ENCODE data around the gene AMY2A. TPM values are rescaled to one million over a fixed set of nuclear protein-coding genes. Genes with fewer than 3 reads are reported as not detected.
"Not testable (repeated sequence)": the region's sequence is repeated elsewhere in the genome, so short reads cannot be mapped to it uniquely, and the experiment has no call there.

Gene AMY2A
- polyA plus RNA-seq (2013, experiment 1 of 4), result not detected
- not detected for polyA plus RNA-seq (2013, experiment 2 of 4)
- not detected for polyA plus RNA-seq (2013, experiment 3 of 4)
- not detected for polyA plus RNA-seq (2013, experiment 4 of 4)

GRCh38 chr1:103616994-103617477, at the start of gene AMY2A:
TSS of gene AMY2A (plus strand) at chr1:103617427. CDS start at chr1:103617441, 14 bp downstream.
- not testable (repeated sequence) for H3K27ac ChIP-seq (ENCODE audit: insufficient read depth, low read depth, low read length, poor library complexity, severe bottlenecking); H3K36me3 ChIP-seq (ENCODE audit: control insufficient read depth, insufficient read depth, low read length); H3K27me3 ChIP-seq (ENCODE audit: control insufficient read depth, insufficient read depth, low read length, poor library complexity, severe bottlenecking); H3K9me3 ChIP-seq (ENCODE audit: control insufficient read depth, low read length); H3K4me1 ChIP-seq (ENCODE audit: control insufficient read depth, insufficient read depth, low read length); H3K4me3 ChIP-seq (ENCODE audit: insufficient read depth, low read depth, low read length)
- 100% methylated on average over 1 of the region's 3 CpGs for WGBS, 2 experiments

DNA sequence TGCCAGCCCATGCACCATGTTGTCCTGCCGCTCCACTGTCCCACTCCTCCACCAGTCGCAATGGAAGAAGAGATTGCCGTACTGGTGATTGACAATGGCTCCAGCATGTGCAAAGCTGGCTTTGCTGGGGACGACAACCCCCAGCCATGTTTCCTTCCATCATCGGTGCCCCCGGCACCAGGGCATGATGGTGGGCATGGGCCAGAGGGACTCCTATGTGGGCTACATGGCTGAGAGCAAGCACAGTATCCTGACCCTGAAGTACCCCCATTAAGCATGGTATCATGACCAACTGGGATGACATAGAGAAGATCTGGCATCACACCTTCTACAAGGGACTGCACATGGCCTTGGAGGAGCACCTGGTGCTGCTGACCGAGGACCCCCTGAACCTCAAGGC, 47.7 kb upstream of the AMY2A start:
- Histone ChIP-seq H3K27ac (ENCODE audit: insufficient read depth, low read depth, low read length, poor library complexity, severe bottlenecking) (no peak overlapping the region), H3K4me1 (ENCODE audit: control insufficient read depth, insufficient read depth, low read length) (no peaks in the 10 kb centered on the region), H3K27me3 (ENCODE audit: control insufficient read depth, insufficient read depth, low read length, poor library complexity, severe bottlenecking) (no peaks in the 10 kb centered on the region), H3K36me3 (ENCODE audit: control insufficient read depth, insufficient read depth, low read length) (no peaks in the 10 kb centered on the region), H3K9me3 (ENCODE audit: control insufficient read depth, low read length) (no peaks in the 10 kb centered on the region), H3K4me3 (ENCODE audit: insufficient read depth, low read depth, low read length) (no peak overlapping the region)
- WGBS, 2 experiments, result 96 to 97% methylated on average over 7 of the region's 7 CpGs

GRCh38 chr1:103571289-103571688, 45.9 kb upstream of the AMY2A start, which contains the start of gene AMY2B:
TSS of gene AMY2B (plus strand) at chr1:103571589. CDS start at chr1:103571603, 14 bp downstream.
- not testable (repeated sequence) for H3K4me1 ChIP-seq (ENCODE audit: control insufficient read depth, insufficient read depth, low read length); H3K27ac ChIP-seq (ENCODE audit: insufficient read depth, low read depth, low read length, poor library complexity, severe bottlenecking); H3K27me3 ChIP-seq (ENCODE audit: control insufficient read depth, insufficient read depth, low read length, poor library complexity, severe bottlenecking); H3K36me3 ChIP-seq (ENCODE audit: control insufficient read depth, insufficient read depth, low read length); H3K9me3 ChIP-seq (ENCODE audit: control insufficient read depth, low read length); H3K4me3 ChIP-seq (ENCODE audit: insufficient read depth, low read depth, low read length)
- WGBS, 2 experiments, result 83 to 100% methylated on average over 1 of the region's 2 CpGs

DNA sequence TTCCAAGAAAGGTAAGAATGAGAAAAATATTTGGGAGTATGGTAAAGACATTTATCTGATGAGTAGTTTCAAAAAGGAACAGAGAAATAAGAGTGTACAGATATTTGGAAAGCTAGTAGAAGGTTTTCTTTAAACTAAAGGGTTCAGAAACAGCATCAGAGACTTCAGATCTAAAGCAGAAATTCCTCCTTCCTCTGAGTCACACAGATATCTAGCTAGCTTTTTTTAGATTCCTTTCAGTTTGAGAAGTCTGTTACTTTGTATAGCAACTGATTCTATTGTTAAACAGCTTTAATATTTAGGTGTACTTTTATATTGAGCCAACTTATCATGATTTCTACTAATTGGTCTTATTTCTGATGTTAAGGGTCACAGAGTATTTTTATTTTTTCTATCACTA, 41.2 kb upstream of the AMY2A start:
- Histone ChIP-seq H3K4me3 (ENCODE audit: insufficient read depth, low read depth, low read length) (no peak overlapping the region), H3K9me3 (ENCODE audit: control insufficient read depth, low read length) (no peaks in the 10 kb centered on the region), H3K27ac (ENCODE audit: insufficient read depth, low read depth, low read length, poor library complexity, severe bottlenecking) (no peak overlapping the region), H3K4me1 (ENCODE audit: control insufficient read depth, insufficient read depth, low read length) (no peaks in the 10 kb centered on the region), H3K27me3 (ENCODE audit: control insufficient read depth, insufficient read depth, low read length, poor library complexity, severe bottlenecking) (no peaks in the 10 kb centered on the region), H3K36me3 (ENCODE audit: control insufficient read depth, insufficient read depth, low read length) (no peaks in the 10 kb centered on the region)

GRCh38 chr1:103576784-103577183, 40.4 kb upstream of the AMY2A start:
- H3K9me3 ChIP-seq (ENCODE audit: control insufficient read depth, low read length); H3K27ac ChIP-seq (ENCODE audit: insufficient read depth, low read depth, low read length, poor library complexity, severe bottlenecking); H3K4me1 ChIP-seq (ENCODE audit: control insufficient read depth, insufficient read depth, low read length); H3K36me3 ChIP-seq (ENCODE audit: control insufficient read depth, insufficient read depth, low read length); H3K4me3 ChIP-seq (ENCODE audit: insufficient read depth, low read depth, low read length); H3K27me3 ChIP-seq (ENCODE audit: control insufficient read depth, insufficient read depth, low read length, poor library complexity, severe bottlenecking): not testable (repeated sequence)
- 92 to 96% methylated on average over 2 of the region's 5 CpGs for WGBS, 2 experiments

- WGBS, 2 experiments, result 83 to 100% methylated on average over 1 of the region's 1 CpG
Measured at GRCh38 chr1:103582464-103582863, 34.8 kb upstream of the AMY2A start.

GRCh38 chr1:103583887-103584286, 33.3 kb upstream of the AMY2A start:
- Histone ChIP-seq H3K4me3 (ENCODE audit: insufficient read depth, low read depth, low read length) (no peak overlapping the region), H3K9me3 (ENCODE audit: control insufficient read depth, low read length) (no peaks in the 10 kb centered on the region), H3K27ac (ENCODE audit: insufficient read depth, low read depth, low read length, poor library complexity, severe bottlenecking) (no peak overlapping the region), H3K27me3 (ENCODE audit: control insufficient read depth, insufficient read depth, low read length, poor library complexity, severe bottlenecking) (no peaks in the 10 kb centered on the region), H3K4me1 (ENCODE audit: control insufficient read depth, insufficient read depth, low read length) (no peaks in the 10 kb centered on the region), H3K36me3 (ENCODE audit: control insufficient read depth, insufficient read depth, low read length) (no peaks in the 10 kb centered on the region)
- 89% methylated on average over 1 of the region's 3 CpGs; no CpG with 5 or more reads in 1 of the 2 experiments for WGBS, 2 experiments

More at GRCh38 chr1:103582464-103582863, 34.8 kb upstream of the AMY2A start:
- Histone ChIP-seq H3K27me3 (ENCODE audit: control insufficient read depth, insufficient read depth, low read length, poor library complexity, severe bottlenecking) (no peaks in the 10 kb centered on the region), H3K4me1 (ENCODE audit: control insufficient read depth, insufficient read depth, low read length) (no peaks in the 10 kb centered on the region), H3K36me3 (ENCODE audit: control insufficient read depth, insufficient read depth, low read length) (no peaks in the 10 kb centered on the region), H3K27ac (ENCODE audit: insufficient read depth, low read depth, low read length, poor library complexity, severe bottlenecking) (no peak overlapping the region), H3K9me3 (ENCODE audit: control insufficient read depth, low read length) (no peaks in the 10 kb centered on the region), H3K4me3 (ENCODE audit: insufficient read depth, low read depth, low read length) (no peak overlapping the region)

- no peaks in the 10 kb centered on the region for H3K36me3 ChIP-seq (ENCODE audit: control insufficient read depth, insufficient read depth, low read length)
- WGBS, 2 experiments, result 100% methylated on average over 1 of the region's 2 CpGs; no CpG with 5 or more reads in 1 of the 2 experiments
Measured at GRCh38 chr1:103584537-103584936, 32.7 kb upstream of the AMY2A start.

GRCh38 chr1:103602740-103603139, 14.5 kb upstream of the AMY2A start:
- WGBS, 2 experiments, result no CpG with 5 or more reads among the region's 3 CpGs
- H3K4me1 ChIP-seq (ENCODE audit: control insufficient read depth, insufficient read depth, low read length); H3K27me3 ChIP-seq (ENCODE audit: control insufficient read depth, insufficient read depth, low read length, poor library complexity, severe bottlenecking); H3K27ac ChIP-seq (ENCODE audit: insufficient read depth, low read depth, low read length, poor library complexity, severe bottlenecking); H3K4me3 ChIP-seq (ENCODE audit: insufficient read depth, low read depth, low read length); H3K36me3 ChIP-seq (ENCODE audit: control insufficient read depth, insufficient read depth, low read length); H3K9me3 ChIP-seq (ENCODE audit: control insufficient read depth, low read length): not testable (repeated sequence)

More at GRCh38 chr1:103584537-103584936, 32.7 kb upstream of the AMY2A start:
- no peak overlapping the region for H3K27ac ChIP-seq (ENCODE audit: insufficient read depth, low read depth, low read length, poor library complexity, severe bottlenecking)
- no peaks in the 10 kb centered on the region for H3K27me3 ChIP-seq (ENCODE audit: control insufficient read depth, insufficient read depth, low read length, poor library complexity, severe bottlenecking)
- no peak overlapping the region for H3K4me3 ChIP-seq (ENCODE audit: insufficient read depth, low read depth, low read length)
- H3K9me3 ChIP-seq (ENCODE audit: control insufficient read depth, low read length), result no peaks in the 10 kb centered on the region
- no peaks in the 10 kb centered on the region for H3K4me1 ChIP-seq (ENCODE audit: control insufficient read depth, insufficient read depth, low read length)

- WGBS, 2 experiments, result 83 to 100% methylated on average over 2 of the region's 2 CpGs
- H3K9me3 ChIP-seq (ENCODE audit: control insufficient read depth, low read length), result no peaks in the 10 kb centered on the region
- H3K4me1 ChIP-seq (ENCODE audit: control insufficient read depth, insufficient read depth, low read length), result no peaks in the 10 kb centered on the region
- H3K27me3 ChIP-seq (ENCODE audit: control insufficient read depth, insufficient read depth, low read length, poor library complexity, severe bottlenecking), result no peaks in the 10 kb centered on the region
- no peaks in the 10 kb centered on the region for H3K36me3 ChIP-seq (ENCODE audit: control insufficient read depth, insufficient read depth, low read length)
- H3K27ac ChIP-seq (ENCODE audit: insufficient read depth, low read depth, low read length, poor library complexity, severe bottlenecking), result no peak overlapping the region
- H3K4me3 ChIP-seq (ENCODE audit: insufficient read depth, low read depth, low read length), result no peak overlapping the region
Measured at GRCh38 chr1:103616362-103616761, 865 bp upstream of the AMY2A start.

GRCh38 chr1:103627436-103627835, 10.2 kb downstream of the AMY2A start:
- WGBS, 2 experiments, result 96 to 100% methylated on average over 3 of the region's 4 CpGs
- H3K4me3 ChIP-seq (ENCODE audit: insufficient read depth, low read depth, low read length); H3K27ac ChIP-seq (ENCODE audit: insufficient read depth, low read depth, low read length, poor library complexity, severe bottlenecking); H3K27me3 ChIP-seq (ENCODE audit: control insufficient read depth, insufficient read depth, low read length, poor library complexity, severe bottlenecking); H3K4me1 ChIP-seq (ENCODE audit: control insufficient read depth, insufficient read depth, low read length); H3K9me3 ChIP-seq (ENCODE audit: control insufficient read depth, low read length); H3K36me3 ChIP-seq (ENCODE audit: control insufficient read depth, insufficient read depth, low read length): not testable (repeated sequence)
